Measurements from ENCODE around the gene TEX10.
"Not testable (repeated sequence)": the region's sequence is repeated elsewhere in the genome, so short reads cannot be mapped to it uniquely, and the experiment has no call there.

TEX10 gene

GRCh38 chr9:100350188-100350587 is 2.6 kb downstream of the TEX10 start:
- DNase-seq (ENCODE audit: low read depth in 1 of 2, low spot score in 1 of 2): no peak

DNA sequence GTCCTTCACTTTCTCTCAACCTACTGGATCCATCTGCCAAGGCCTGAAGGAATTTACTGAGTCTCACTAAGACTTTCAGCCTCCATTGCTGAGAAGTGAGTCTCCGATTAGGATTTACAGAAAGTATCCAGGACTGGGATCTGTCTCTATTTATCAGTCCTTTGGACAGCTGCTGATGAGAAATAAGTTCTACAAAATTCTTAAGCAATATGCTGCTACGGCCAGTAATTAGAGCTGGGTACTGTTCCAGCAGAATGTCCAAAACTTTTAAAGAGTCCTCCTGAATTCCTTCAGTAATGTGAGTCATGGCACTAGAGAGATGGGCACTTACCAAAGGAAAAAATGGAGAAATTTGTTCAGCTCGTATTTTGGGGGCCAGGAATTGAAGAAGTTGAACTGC is 5.9 kb downstream of the TEX10 start:
- DNase-seq (ENCODE audit: low read depth in 1 of 2, low spot score in 1 of 2): no peak

DNA sequence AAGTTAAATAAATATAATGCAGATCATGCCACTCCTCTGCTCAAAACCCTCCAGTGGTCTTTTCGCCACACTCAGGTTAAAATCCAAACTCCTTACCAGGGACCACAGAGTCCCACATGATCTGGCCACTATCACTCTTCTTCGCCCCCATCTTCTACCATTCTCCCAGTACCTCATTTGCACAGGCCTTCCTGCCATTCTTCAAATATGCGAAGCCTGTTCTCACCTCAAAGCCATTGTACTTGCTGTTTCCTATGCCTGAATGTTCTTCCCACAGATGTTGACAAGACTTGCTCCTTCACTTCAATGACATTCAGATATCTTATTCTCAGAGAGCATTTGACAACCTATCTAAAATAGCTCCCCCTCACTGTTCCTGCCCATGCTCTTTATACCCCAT is 10.9 kb downstream of the TEX10 start:
- no peak for DNase-seq (ENCODE audit: low read depth in 1 of 2, low spot score in 1 of 2)

GRCh38 chr9:100340224-100340623 is 12.5 kb downstream of the TEX10 start:
- DNase-seq (ENCODE audit: low read depth in 1 of 2, low spot score in 1 of 2): no peak

DNA sequence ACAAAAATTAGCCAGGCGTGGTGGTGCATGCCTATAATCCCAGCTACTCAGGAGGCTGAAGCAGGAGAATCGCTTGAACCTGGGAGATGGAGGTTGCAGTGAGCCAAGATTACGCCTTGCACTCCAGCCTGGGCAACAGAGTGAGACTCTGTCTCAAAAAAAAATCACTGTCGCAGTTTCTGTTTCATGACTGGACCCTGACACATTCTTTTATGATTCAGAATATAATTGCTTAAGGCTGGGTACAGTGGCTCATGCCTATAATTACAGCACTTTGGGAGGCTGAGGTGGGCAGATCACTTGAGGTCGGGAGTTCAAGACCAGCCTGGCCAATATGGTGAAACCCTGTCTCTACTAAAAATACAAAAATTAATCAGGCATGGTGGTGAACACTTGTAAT is 14.0 kb downstream of the TEX10 start:
- not testable (repeated sequence) for DNase-seq (ENCODE audit: low read depth in 1 of 2, low spot score in 1 of 2)

DNA sequence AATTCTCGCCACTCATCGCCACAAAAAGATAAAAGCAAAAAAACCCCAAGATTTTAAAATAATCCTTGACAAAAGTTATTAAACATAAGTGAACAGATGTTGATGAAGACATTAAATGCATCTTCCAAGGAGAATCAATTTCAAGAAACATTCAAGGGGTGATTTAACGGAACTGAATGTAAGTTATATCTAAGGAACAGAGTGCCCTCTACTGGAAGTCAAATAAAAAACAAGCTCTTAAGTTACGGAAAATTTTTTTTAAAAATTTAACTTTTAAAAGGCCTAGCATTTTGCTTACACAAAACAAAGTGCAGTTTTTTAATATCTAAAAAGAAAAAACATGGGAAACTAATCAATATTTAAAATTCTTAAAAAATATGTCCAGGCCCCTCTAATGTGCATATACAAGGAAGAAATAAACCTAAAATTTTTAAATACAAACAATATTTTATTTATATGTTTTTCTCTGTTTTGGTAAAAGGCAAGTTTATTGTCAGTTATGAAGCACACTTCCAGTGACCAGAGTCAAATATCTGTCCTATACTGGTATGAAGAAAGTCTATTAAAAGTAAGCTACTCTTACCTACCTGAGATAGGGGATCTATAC is 28.0 kb downstream of the TEX10 start:
- DNase-seq (ENCODE audit: low read depth in 1 of 2, low spot score in 1 of 2): no peak

- no peak for DNase-seq (ENCODE audit: low read depth in 1 of 2, low spot score in 1 of 2)
These were observed 29.7 kb downstream of the TEX10 start for GRCh38 chr9:100322954-100323536.

DNA sequence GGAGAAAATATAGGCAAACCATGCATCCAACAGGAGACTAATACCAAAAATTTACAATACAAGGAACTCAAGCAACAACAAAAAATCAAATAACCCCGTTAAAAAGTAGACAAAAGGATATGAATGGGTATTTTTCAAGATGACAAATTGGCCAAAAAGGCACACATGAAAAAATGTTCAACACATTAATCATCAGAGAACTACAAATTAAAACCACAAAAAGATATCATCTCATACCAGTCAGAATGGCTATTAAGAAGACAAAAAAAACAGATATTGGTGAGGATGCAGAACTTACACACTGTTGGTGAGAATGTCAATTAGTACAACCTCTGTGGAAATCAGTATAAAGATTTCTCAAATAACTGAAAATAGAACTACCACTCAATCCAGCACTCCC is 35.0 kb downstream of the TEX10 start:
- DNase-seq (ENCODE audit: low read depth in 1 of 2, low spot score in 1 of 2): no peak

GRCh38 chr9:100315561-100315960 is 37.2 kb downstream of the TEX10 start:
- DNase-seq (ENCODE audit: low read depth in 1 of 2, low spot score in 1 of 2): no peak

GRCh38 chr9:100309992-100310391 is 42.8 kb downstream of the TEX10 start:
- no peak for DNase-seq (ENCODE audit: low read depth in 1 of 2, low spot score in 1 of 2)

DNA sequence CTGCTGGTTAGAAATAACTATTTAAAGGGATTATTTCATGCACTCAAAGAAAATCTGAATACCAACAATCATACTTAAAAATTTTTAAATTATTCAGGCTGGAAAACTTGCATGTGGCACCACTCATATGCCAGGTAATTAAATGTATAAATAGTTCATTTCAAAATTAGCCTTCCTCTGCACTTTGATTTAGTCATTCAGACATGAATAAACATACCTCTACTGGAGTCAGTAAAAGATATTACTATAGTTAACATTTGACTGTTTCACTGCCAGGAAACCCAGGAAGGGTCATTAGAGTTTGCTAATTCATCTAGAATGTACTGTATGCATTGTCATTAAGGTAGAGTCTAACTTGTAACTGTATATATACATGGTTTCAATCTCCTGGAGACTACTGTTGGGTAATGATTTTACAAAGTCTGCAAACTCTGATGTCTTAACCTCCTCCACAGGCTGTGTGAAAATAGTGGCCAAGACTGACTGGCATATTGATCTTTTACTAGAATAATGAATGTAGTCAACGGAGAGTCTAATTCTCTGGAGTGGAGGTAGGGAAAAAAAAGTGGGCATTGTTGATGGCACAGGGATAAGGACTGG is 43.7 kb downstream of the TEX10 start:
- DNase-seq (ENCODE audit: low read depth in 1 of 2, low spot score in 1 of 2): no peak

DNA sequence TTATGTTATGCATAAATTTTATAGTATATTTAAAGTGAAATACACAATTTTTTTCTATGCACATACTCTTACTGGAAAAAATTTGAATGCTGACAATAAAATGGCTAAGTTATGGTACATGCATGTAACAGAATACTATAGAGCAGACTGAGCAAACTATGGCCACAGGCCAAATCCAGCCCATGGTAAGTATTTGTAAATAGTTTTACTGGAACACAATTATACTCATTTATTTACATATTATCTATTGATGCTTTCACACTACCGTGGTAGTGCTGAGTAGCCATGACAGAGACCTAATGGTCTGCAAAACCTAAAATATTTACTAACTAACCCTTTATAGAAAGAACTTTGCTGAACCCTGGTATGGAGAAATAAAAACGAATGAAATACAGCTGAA is 45.7 kb downstream of the TEX10 start:
- DNase-seq (ENCODE audit: low read depth in 1 of 2, low spot score in 1 of 2): no peak

- no peak for DNase-seq (ENCODE audit: low read depth in 1 of 2, low spot score in 1 of 2)
These were observed 46.5 kb downstream of the TEX10 start for GRCh38 chr9:100306283-100306682.

GRCh38 chr9:100303747-100304146 is 49.0 kb downstream of the TEX10 start:
- DNase-seq (ENCODE audit: low read depth in 1 of 2, low spot score in 1 of 2): no peak

GRCh38 chr9:100298378-100298777 is 54.4 kb downstream of the TEX10 start:
- DNase-seq (ENCODE audit: low read depth in 1 of 2, low spot score in 1 of 2): no peak

- no peak for DNase-seq (ENCODE audit: low read depth in 1 of 2, low spot score in 1 of 2)
These were observed 56.3 kb downstream of the TEX10 start for GRCh38 chr9:100296407-100296806.

- no peak for DNase-seq (ENCODE audit: low read depth in 1 of 2, low spot score in 1 of 2)
These were observed 57.5 kb downstream of the TEX10 start for GRCh38 chr9:100295240-100295639.

DNA sequence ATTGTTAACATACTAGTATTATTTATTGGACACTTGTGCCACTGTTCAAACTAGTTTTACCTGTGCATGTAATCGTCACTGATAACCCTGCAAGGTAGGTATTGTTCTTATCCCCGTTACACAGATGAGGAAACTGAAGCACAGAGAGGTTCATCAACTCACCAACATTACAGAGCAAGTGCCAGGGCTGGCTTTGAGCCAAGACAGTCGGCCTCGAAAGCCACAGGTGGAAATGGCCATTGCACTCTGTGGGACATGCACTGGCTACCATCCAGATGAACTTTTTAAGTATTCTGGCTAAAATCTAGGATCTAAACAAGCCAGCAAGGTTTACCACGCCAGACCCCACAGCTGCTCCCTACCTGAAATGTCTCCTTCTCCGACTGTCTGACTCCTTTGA is 57.9 kb downstream of the TEX10 start:
- DNase-seq (ENCODE audit: low read depth in 1 of 2, low spot score in 1 of 2): no peak

DNA sequence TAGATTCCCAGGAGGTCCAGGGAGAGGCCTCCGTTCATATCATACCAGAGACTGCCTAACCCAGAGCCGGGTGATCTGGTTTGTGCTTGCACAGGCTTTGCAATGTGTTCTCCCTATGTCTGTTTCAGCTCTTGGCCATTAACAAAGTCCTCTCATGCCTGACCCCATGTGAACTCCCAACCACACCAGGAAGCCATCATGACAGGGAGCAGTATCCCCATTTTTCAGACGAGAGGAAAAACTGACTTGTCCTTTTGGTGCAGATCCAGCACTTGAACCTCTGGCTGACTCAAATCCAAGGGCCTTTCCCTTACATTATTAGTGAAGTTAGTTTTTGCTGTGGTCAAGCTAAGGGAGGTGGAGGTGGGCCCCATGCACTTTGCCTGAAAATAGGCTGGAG is 58.4 kb downstream of the TEX10 start:
- DNase-seq (ENCODE audit: low read depth in 1 of 2, low spot score in 1 of 2): no peak

GRCh38 chr9:100292414-100292813 is 60.3 kb downstream of the TEX10 start:
- no peak for DNase-seq (ENCODE audit: low read depth in 1 of 2, low spot score in 1 of 2)

- DNase-seq (ENCODE audit: low read depth in 1 of 2, low spot score in 1 of 2): no peak
These were observed 62.0 kb downstream of the TEX10 start for GRCh38 chr9:100290714-100291113.

DNA sequence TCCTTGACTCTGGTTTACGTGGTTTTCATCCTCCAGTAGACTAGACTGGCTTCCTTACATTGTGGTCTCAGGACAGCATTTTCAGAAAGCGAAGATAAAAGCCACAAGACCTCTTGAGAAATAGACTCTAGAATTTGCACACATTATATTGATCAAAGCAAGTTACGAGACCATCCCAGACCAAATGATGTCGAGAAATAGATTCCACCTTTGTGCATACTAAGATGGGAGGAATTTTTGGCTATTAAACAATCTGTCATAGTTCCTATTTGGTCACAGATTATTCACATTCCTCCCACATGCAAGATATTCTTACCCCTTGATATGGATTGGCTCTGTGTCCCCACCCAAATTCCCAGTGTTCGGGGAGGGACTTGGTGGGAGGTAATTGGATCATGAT is 65.6 kb downstream of the TEX10 start:
- no peak for DNase-seq (ENCODE audit: low read depth in 1 of 2, low spot score in 1 of 2)

DNA sequence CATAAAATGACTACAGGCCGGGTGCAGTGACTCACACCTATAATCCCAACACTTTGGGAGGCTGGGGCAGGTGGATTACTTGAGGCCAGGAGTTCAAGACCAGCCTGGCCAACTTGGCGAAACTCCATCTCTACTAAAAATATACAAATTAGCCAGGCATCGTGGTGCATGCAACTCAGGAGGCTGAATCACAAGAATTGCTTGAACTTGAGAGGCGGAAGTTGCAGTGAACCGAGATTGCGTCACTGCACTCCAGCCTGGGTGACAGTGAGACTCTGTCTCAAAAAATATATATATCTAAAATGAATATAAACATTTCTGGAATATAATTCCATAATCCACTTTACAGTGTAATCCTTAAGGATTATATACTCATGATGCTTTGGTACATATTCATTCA is 66.5 kb downstream of the TEX10 start:
- no peak for DNase-seq (ENCODE audit: low read depth in 1 of 2, low spot score in 1 of 2)
